A549 treated with AZD9567 at 1 μM for 4 hours (cell line): ENCODE data around the gene OR5AN1. TPM values are rescaled to one million over a fixed set of nuclear protein-coding genes. Genes with fewer than 3 reads are reported as not detected.

Experiments used
- total RNA-seq: library from RNA; stranded (reverse); fragments of 200-300 nt; extraction: Qiagen RNA extraction; gene quantifications from 5 replicates; pipeline ENCODE4 v1.2.3, GENCODE V29; 2022; ENCODE audit not compliant: insufficient read depth

OR5AN1 gene, protein sequence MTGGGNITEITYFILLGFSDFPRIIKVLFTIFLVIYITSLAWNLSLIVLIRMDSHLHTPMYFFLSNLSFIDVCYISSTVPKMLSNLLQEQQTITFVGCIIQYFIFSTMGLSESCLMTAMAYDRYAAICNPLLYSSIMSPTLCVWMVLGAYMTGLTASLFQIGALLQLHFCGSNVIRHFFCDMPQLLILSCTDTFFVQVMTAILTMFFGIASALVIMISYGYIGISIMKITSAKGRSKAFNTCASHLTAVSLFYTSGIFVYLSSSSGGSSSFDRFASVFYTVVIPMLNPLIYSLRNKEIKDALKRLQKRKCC
- total RNA-seq: not detected in 5 replicates

DNA sequence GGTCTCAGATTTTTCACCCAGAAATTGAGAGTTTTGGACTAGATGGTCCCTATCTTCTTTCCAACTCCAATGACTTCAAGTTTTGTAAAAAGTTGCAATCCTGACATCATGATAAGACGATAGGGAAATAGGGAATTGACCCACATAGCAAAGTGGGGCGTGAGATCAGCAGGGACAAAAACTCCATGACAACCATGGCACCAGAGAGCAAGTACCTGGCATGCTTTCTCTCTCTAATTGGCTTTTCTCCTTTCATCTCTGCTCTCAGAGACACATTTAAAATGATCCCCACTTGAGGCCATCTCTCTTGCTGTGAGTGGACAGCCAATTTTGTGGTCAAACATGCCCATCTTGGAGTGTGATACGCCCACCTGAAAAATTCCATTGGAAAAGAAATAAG, at the start of gene OR5AN1:
OR5AN1 (plus strand) TSS at position 301 of the 400 bp plus-strand sequence. CDS start 5,564 bp downstream, outside the sequence.

Other genes starting within 250 kb of the OR5AN1 start
- 7.1 to 18.0 TPM (median 7.8 TPM) in 5 replicates for gene FAM111A, start 216.0 kb upstream of the OR5AN1 start, total RNA-seq
- gene DTX4, start 186.8 kb upstream of the OR5AN1 start, total RNA-seq: 3.2 to 4.8 TPM (median 4.1 TPM) in 5 replicates
- not detected in 5 replicates for gene MPEG1, start 146.0 kb upstream of the OR5AN1 start, total RNA-seq
- gene OR5A2, start 67.5 kb downstream of the OR5AN1 start, total RNA-seq: not detected in 5 replicates
- gene OR5A1, start 77.6 kb downstream of the OR5AN1 start, total RNA-seq: not detected in 5 replicates
- not detected in 5 replicates for gene OR4D6, start 98.1 kb downstream of the OR5AN1 start, total RNA-seq
- gene OR4D10, start 114.4 kb downstream of the OR5AN1 start, total RNA-seq: not detected in 5 replicates
- gene OR4D11, start 144.7 kb downstream of the OR5AN1 start, total RNA-seq: not detected in 5 replicates
- gene OR4D9, start 152.6 kb downstream of the OR5AN1 start, total RNA-seq: not detected in 5 replicates